Neuronal stem cell (in vitro differentiated cells): ENCODE measurements around the gene HEATR3.

ENCODE experiments used
- DNase-seq: peaks from one replicate; pipeline ENCODE4 v3.0.0-alpha.2; 2013; ENCODE audit warnings: low spot score
- H2AFZ ChIP-seq: one replicate; pipeline ENCODE4 v1.6.1; 2013; ENCODE audit warnings: mild to moderate bottlenecking, low read length, inconsistent platforms
- H2AK5ac ChIP-seq: 2 replicates; pipeline ENCODE4 v1.6.1; 2013; ENCODE audit warnings: low read depth, mild to moderate bottlenecking, inconsistent platforms, low read length, moderate library complexity, mixed read lengths
- H2BK120ac ChIP-seq: 2 replicates; pipeline ENCODE4 v1.6.1; 2013; ENCODE audit warnings: low read depth, mild to moderate bottlenecking, inconsistent platforms, low read length, moderate library complexity, mixed read lengths
- H2BK12ac ChIP-seq: one replicate; pipeline ENCODE4 v1.6.1; 2013; ENCODE audit warnings: low read length, inconsistent platforms
- H2BK15ac ChIP-seq: 2 replicates; pipeline ENCODE4 v1.6.1; 2013; ENCODE audit warnings: mild to moderate bottlenecking, low read length, inconsistent platforms, mixed read lengths
- H2BK5ac ChIP-seq: one replicate; pipeline ENCODE4 v1.6.1; 2013; ENCODE audit warnings: inconsistent platforms, mild to moderate bottlenecking, low read length, moderate library complexity
- H3K14ac ChIP-seq: one replicate; pipeline ENCODE4 v1.6.1; 2013; ENCODE audit warnings: low read length, inconsistent platforms
- H3K18ac ChIP-seq: 2 replicates; pipeline ENCODE4 v1.6.1; 2013; ENCODE audit warnings: low read length, inconsistent platforms
- H3K23ac ChIP-seq: 2 replicates; pipeline ENCODE4 v1.6.1; 2013; ENCODE audit warnings: low read depth, mild to moderate bottlenecking, mixed read lengths, low read length, inconsistent platforms; ENCODE audit not compliant: poor library complexity
- H3K27ac ChIP-seq: replicated peaks from 3 replicates; pipeline ENCODE4 v1.5.1; 2013; ENCODE audit warnings: low read length, inconsistent platforms
- H3K27me3 ChIP-seq, 3 experiments: 2 replicates each; pipeline ENCODE4 v1.6.1; 2013; ENCODE audit warnings: low read length in 3 of 3, mild to moderate bottlenecking in 2 of 3, inconsistent platforms in 1 of 3, low read depth in 1 of 3, mixed read lengths in 1 of 3, moderate library complexity in 1 of 3; ENCODE audit not compliant: control insufficient read depth in 3 of 3, insufficient read depth in 3 of 3
- H3K36me3 ChIP-seq, 2 donors: replicated peaks in 1 of 2; 2 replicates each; pipeline ENCODE4 v1.6.1; 2013; ENCODE audit warnings: low read length in 2 of 2; ENCODE audit not compliant: control insufficient read depth in 2 of 2, insufficient read depth in 2 of 2
- H3K4ac ChIP-seq: 2 replicates; pipeline ENCODE4 v1.6.1; 2013; ENCODE audit warnings: inconsistent platforms, mild to moderate bottlenecking, low read length, moderate library complexity
- H3K4me1 ChIP-seq, 2 donors: 1 replicate in 1 of 2; 2 replicates in 1 of 2; pipeline ENCODE4 v1.6.1; 2013; ENCODE audit warnings: low read length in 2 of 2, low read depth in 1 of 2; ENCODE audit not compliant: control insufficient read depth in 2 of 2, insufficient read depth in 1 of 2
- H3K4me2 ChIP-seq: one replicate; pipeline ENCODE4 v1.6.1; 2013; ENCODE audit warnings: mild to moderate bottlenecking, low read length, inconsistent platforms; ENCODE audit not compliant: insufficient read depth, poor library complexity, severe bottlenecking
- H3K4me3 ChIP-seq, 2 donors: 2 replicates each; pipeline ENCODE4 v1.5.1; 2013; ENCODE audit warnings: low read length in 2 of 2, mild to moderate bottlenecking in 2 of 2, inconsistent platforms in 1 of 2, moderate library complexity in 1 of 2
- H3K79me1 ChIP-seq: one replicate; pipeline ENCODE4 v1.6.1; 2013; ENCODE audit warnings: low read depth, mild to moderate bottlenecking, inconsistent platforms, low read length, moderate library complexity
- H3K9ac ChIP-seq: one replicate; pipeline ENCODE4 v1.6.1; 2013; ENCODE audit warnings: mild to moderate bottlenecking, low read depth, low read length, inconsistent platforms; ENCODE audit not compliant: poor library complexity
- H3K9me3 ChIP-seq, 2 donors: replicated peaks in 1 of 2; 2 replicates each; pipeline versions ENCODE3 to v1.6.1; 2013; ENCODE audit warnings: low read length in 2 of 2, mild to moderate bottlenecking in 2 of 2, inconsistent platforms in 1 of 2, low read depth in 1 of 2, mixed read lengths in 1 of 2, moderate library complexity in 1 of 2; ENCODE audit not compliant: control insufficient read depth in 2 of 2, insufficient read depth in 1 of 2
- H4K8ac ChIP-seq: one replicate; pipeline ENCODE4 v1.6.1; 2013; ENCODE audit warnings: low read depth, mild to moderate bottlenecking, inconsistent platforms, low read length, moderate library complexity
- H4K91ac ChIP-seq: one replicate; pipeline ENCODE4 v1.6.1; 2013; ENCODE audit warnings: low read length, low read depth, mild to moderate bottlenecking, inconsistent platforms; ENCODE audit not compliant: poor library complexity
- whole genome bisulfite sequencing, 2 donors: extraction: QIAGEN DNeasy Blood & Tissue Kit; methylation state at CpG; one replicate each; pipeline ENCODE4 v1.1.7; 2013; ENCODE audit warnings: missing lambda C conversion rate in 2 of 2, mixed read lengths in 1 of 2; ENCODE audit not compliant: insufficient read length in 2 of 2, insufficient replicate concordance in 1 of 2; ENCODE audit errors: extremely low coverage in 2 of 2; 5-methylcytosine and 5-hydroxymethylcytosine counted together

Gene HEATR3

GRCh38 chr16:50045412-50045811 lies 20.4 kb upstream of the HEATR3 start:
- no peaks in the 10 kb centered on the region for H3K27me3 ChIP-seq
- no peak overlapping the region for H3K18ac ChIP-seq
- H2BK15ac ChIP-seq: no peak overlapping the region
- no peak overlapping the region for H2BK5ac ChIP-seq
- no peaks in the 10 kb centered on the region for H3K36me3 ChIP-seq
- H2AFZ ChIP-seq: no peak overlapping the region
- H4K8ac ChIP-seq: no peak overlapping the region
- H3K4me2 ChIP-seq: no peak overlapping the region
- H2BK120ac ChIP-seq: no peak overlapping the region
- H2AK5ac ChIP-seq: no peak overlapping the region
- H3K4me3 ChIP-seq: no peak overlapping the region
- no peaks in the 10 kb centered on the region for H3K79me1 ChIP-seq
- no peak overlapping the region for H3K14ac ChIP-seq
- H3K23ac ChIP-seq: no peak overlapping the region
- no peak overlapping the region for H3K4ac ChIP-seq
- no peak overlapping the region for H3K27ac ChIP-seq
- no CpG with 5 or more reads among the region's 4 CpGs for WGBS, 2 donors
- H3K9ac ChIP-seq: no peak overlapping the region
- H2BK12ac ChIP-seq: no peak overlapping the region
- no peaks in the 10 kb centered on the region for H3K4me1 ChIP-seq
- H3K9me3 ChIP-seq: no peaks in the 10 kb centered on the region
- H4K91ac ChIP-seq: no peak overlapping the region
- DNase-seq: no peak

GRCh38 chr16:50046853-50047252 lies 18.9 kb upstream of the HEATR3 start:
- no peaks in the 10 kb centered on the region for H3K79me1 ChIP-seq
- no peak overlapping the region for H2BK5ac ChIP-seq
- H3K4me1 ChIP-seq: no peaks in the 10 kb centered on the region
- no CpG with 5 or more reads among the region's 6 CpGs for WGBS, 2 donors
- H3K36me3 ChIP-seq: no peaks in the 10 kb centered on the region
- no peaks in the 10 kb centered on the region for H3K9me3 ChIP-seq
- H2BK12ac ChIP-seq: no peak overlapping the region
- H2AK5ac ChIP-seq: no peak overlapping the region
- no peak overlapping the region for H3K23ac ChIP-seq
- H3K9ac ChIP-seq: no peak overlapping the region
- no peak overlapping the region for H2BK15ac ChIP-seq
- no peak overlapping the region for H2BK120ac ChIP-seq
- no peak overlapping the region for H4K91ac ChIP-seq
- no peak overlapping the region for H3K18ac ChIP-seq
- no peak overlapping the region for H3K4me3 ChIP-seq
- H3K14ac ChIP-seq: no peak overlapping the region
- no peaks in the 10 kb centered on the region for H3K27me3 ChIP-seq
- H4K8ac ChIP-seq: no peak overlapping the region
- no peak overlapping the region for H3K27ac ChIP-seq
- no peak for DNase-seq
- no peak overlapping the region for H3K4me2 ChIP-seq
- H2AFZ ChIP-seq: no peak overlapping the region
- H3K4ac ChIP-seq: no peak overlapping the region

- Histone ChIP-seq H2AFZ (no peak overlapping the region), H2BK5ac (no peak overlapping the region), H2AK5ac (no peak overlapping the region), H3K23ac (no peak overlapping the region), H3K18ac (no peak overlapping the region), H2BK120ac (no peak overlapping the region), H4K8ac (no peak overlapping the region), H3K9me3 (no peaks in the 10 kb centered on the region), H3K4ac (no peak overlapping the region), H2BK15ac (no peak overlapping the region), H3K4me1 (no peaks in the 10 kb centered on the region), H3K9ac (no peak overlapping the region), H3K27me3 (no peaks in the 10 kb centered on the region), H4K91ac (no peak overlapping the region), H3K79me1 (no peaks in the 10 kb centered on the region), H3K14ac (no peak overlapping the region), H3K27ac (no peak overlapping the region), H2BK12ac (no peak overlapping the region), H3K4me3 (no peak overlapping the region), H3K36me3 (no peaks in the 10 kb centered on the region), H3K4me2 (no peak overlapping the region)
- no CpG with 5 or more reads among the region's 2 CpGs for WGBS, 2 donors
- DNase-seq: no peak
Observed at GRCh38 chr16:50047864-50048263, 17.9 kb upstream of the HEATR3 start.

- Histone ChIP-seq H2BK120ac (no peak overlapping the region), H3K9me3 (no peaks in the 10 kb centered on the region), H4K8ac (no peak overlapping the region), H3K27ac (no peak overlapping the region), H2AFZ (no peak overlapping the region), H4K91ac (no peak overlapping the region), H3K79me1 (no peaks in the 10 kb centered on the region), H2BK15ac (no peak overlapping the region), H3K27me3 (no peaks in the 10 kb centered on the region), H3K14ac (no peak overlapping the region), H3K4ac (no peak overlapping the region), H3K4me3 (no peak overlapping the region), H3K4me1 (no peaks in the 10 kb centered on the region), H3K4me2 (no peak overlapping the region), H2BK12ac (no peak overlapping the region), H3K18ac (no peak overlapping the region), H3K9ac (no peak overlapping the region), H3K36me3 (no peaks in the 10 kb centered on the region), H3K23ac (no peak overlapping the region), H2AK5ac (no peak overlapping the region), H2BK5ac (no peak overlapping the region)
- DNase-seq: no peak
- WGBS, 2 donors: no CpG with 5 or more reads among the region's 2 CpGs
Observed at GRCh38 chr16:50050802-50051201, 15.0 kb upstream of the HEATR3 start.
